ENCODE data around the gene DROSHA. TPM values are rescaled to one million over a fixed set of nuclear protein-coding genes. Genes with fewer than 3 reads are reported as not detected.

DROSHA gene
- total and polyA plus RNA-seq, 2 of the 8 experiments (the other 6 are each of a cell fraction or from before 2014, with no cell fraction given) = 65.9 to 122 TPM

DNA sequence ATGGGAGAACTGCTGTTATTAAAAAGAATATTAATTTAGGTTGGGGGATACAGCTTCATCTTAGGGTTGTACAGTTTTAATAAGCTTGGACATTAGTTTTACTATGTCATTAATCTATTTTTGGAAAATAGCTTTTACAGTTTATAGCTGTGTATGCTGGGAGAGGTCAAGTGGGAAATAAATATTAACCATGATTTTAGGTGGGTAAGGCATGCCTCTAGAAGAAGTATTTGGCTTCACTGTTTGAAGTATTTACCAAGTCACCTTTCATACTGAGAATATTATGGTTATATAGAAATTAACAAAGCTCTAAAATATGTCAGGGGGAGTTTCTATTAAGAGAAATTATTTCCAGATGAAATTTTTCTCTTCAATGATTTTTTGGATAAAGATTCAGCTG is 5.5 kb upstream of the DROSHA start (continued):
- no peak for TF ChIP-seq RAD21 (IDR thresholded peaks at IDR 0.05 in 1 of 2, conservative IDR thresholded peaks at IDR 0.05 in 1 of 2; ENCODE audit: low read depth in 2 of 2, low read length in 2 of 2)
- TF ChIP-seq PHF8 (conservative IDR thresholded peaks at IDR 0.05; ENCODE audit: low read depth, low read length) = no peak
- no peak for TF ChIP-seq GTF2F1 (IDR thresholded peaks at IDR 0.05; ENCODE audit: borderline replicate concordance, low read depth, low read length)
- TF ChIP-seq CEBPB (IDR thresholded peaks at IDR 0.05; ENCODE audit: low read depth, low read length) = no peak
- no peak for TF ChIP-seq SP1 (IDR thresholded peaks at IDR 0.05; ENCODE audit: low read depth, low read length)
- TF ChIP-seq FOSL1 (IDR thresholded peaks at IDR 0.05; ENCODE audit: insufficient read depth, low read depth, low read length) = no peak

Data from H1 (cell line).